Measurements from ENCODE around the gene TFAP2C.

TFAP2C gene

DNA sequence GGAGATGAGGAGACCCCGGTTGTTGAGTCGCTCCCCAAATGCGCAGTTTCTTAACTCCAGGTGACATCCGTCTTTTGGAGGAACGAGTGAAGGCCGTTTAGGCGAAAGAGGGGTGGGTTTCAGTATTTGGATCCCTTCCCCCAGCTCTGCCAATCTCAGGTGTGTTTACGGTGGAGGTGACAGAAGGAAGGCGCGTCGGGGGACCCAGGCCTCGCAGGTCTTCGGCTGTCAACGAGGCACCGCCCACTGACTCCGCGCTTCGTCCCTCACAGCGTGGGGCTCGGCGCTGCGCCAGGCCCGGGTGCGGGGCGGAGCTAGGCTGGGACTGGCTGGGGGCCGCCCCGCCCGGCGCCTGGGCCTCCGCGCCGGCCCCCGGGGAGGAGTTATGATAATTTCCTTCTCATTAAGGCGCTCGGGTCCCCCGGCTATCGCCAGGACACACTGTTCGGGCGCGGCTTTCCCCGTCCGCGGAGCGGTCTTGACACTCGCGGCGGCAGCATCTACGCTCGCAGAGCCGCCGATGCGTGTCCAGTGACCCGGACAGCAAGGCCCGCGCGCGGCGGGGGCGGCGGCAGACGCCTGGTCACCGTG, at the start of gene TFAP2C:
TFAP2C (plus strand) TSS at position 434 of the 591 bp plus-strand sequence. CDS start 239 bp downstream, outside the sequence.
- DNase-seq (ENCODE audit: low read depth, low spot score): no peak
- peaks cover 25% of the 10 kb centered on the region for H3K36me3 ChIP-seq (ENCODE audit: insufficient read depth, insufficient read length, low read length)
- peak within 1 kb of the TSS; percentile 95 for H3K4me3 ChIP-seq (ENCODE audit: insufficient read length, low read depth)
- TF ChIP-seq YY1 (IDR thresholded peaks at IDR 0.05; ENCODE audit: insufficient read depth, insufficient read length) (no peak), ZNF274 (IDR thresholded peaks at IDR 0.05; ENCODE audit: low read depth, low read length) (no peak), SUZ12 (IDR thresholded peaks at IDR 0.05; ENCODE audit: extremely low read depth, insufficient read depth, insufficient read length) (no peak)
- no peaks in the 10 kb centered on the region for H3K9me3 ChIP-seq (ENCODE audit: insufficient read depth, low read length)
- H3K4me1 ChIP-seq (ENCODE audit: insufficient read depth, insufficient read length): peaks cover 13% of the 10 kb centered on the region
- peaks cover 31% of the 10 kb centered on the region for H3K27me3 ChIP-seq (ENCODE audit: insufficient read depth, insufficient read length)
- H3K9ac ChIP-seq (ENCODE audit: insufficient read length, low read depth): peak within 1 kb of the TSS; percentile 98

DNA sequence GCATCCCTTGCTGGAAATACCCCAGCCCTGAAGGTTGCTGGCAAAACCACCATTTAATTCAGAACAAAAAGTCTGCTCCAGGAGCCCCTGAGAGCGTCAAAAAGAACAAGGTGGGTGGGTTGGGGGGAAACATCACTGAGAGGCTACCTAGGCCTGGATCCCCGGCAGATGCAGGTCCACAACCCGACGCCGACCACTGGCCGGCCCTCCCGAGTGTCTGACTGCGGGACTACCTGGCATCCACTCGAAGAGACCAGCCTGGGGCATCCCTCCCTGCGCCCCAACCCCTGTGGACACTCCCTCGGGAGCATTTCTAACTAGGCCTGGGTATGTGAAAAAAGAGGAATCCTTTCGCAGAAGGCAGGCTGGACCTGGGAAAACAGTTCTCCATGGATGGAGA, 48.9 kb upstream of the TFAP2C start:
- TF ChIP-seq YY1 (IDR thresholded peaks at IDR 0.05; ENCODE audit: insufficient read depth, insufficient read length) (no peak), SUZ12 (IDR thresholded peaks at IDR 0.05; ENCODE audit: extremely low read depth, insufficient read depth, insufficient read length) (no peak)
- no peaks in the 10 kb centered on the region for H3K27me3 ChIP-seq (ENCODE audit: insufficient read depth, insufficient read length)
- H3K36me3 ChIP-seq (ENCODE audit: insufficient read depth, insufficient read length, low read length): no peaks in the 10 kb centered on the region
- H3K4me3 ChIP-seq (ENCODE audit: insufficient read length, low read depth): no peak overlapping the region
- DNase-seq (ENCODE audit: low read depth, low spot score): no peak
- H3K9me3 ChIP-seq (ENCODE audit: insufficient read depth, low read length): no peaks in the 10 kb centered on the region
- no peak overlapping the region for H3K9ac ChIP-seq (ENCODE audit: insufficient read length, low read depth)
- peaks cover 12% of the 10 kb centered on the region for H3K4me1 ChIP-seq (ENCODE audit: insufficient read depth, insufficient read length)

DNA sequence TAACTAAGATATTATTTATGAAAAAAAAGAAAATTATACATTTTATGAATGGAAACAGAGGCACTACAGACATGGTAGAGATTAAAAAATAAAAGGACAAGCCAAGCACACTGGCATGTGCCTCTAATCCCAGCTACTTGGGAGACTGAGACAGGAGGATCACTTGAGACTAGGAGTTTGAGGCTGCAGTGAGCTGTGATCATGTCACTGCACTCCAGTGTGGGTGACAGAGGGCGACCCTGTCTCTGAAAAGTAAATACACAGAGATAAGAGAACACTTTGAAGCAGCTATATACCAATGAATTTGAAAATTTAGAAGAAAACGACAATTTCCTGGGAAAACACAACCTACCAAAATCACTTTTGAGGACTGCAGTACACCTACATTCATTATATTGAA, 47.4 kb upstream of the TFAP2C start:
- Histone ChIP-seq H3K4me1 (ENCODE audit: insufficient read depth, insufficient read length) (peaks cover 11% of the 10 kb centered on the region), H3K9ac (ENCODE audit: insufficient read length, low read depth) (no peak overlapping the region), H3K9me3 (ENCODE audit: insufficient read depth, low read length) (no peaks in the 10 kb centered on the region), H3K36me3 (ENCODE audit: insufficient read depth, insufficient read length, low read length) (no peaks in the 10 kb centered on the region), H3K4me3 (ENCODE audit: insufficient read length, low read depth) (no peak overlapping the region), H3K27me3 (ENCODE audit: insufficient read depth, insufficient read length) (no peaks in the 10 kb centered on the region)
- TF ChIP-seq ZNF274 (IDR thresholded peaks at IDR 0.05; ENCODE audit: low read depth, low read length) (no peak), YY1 (IDR thresholded peaks at IDR 0.05; ENCODE audit: insufficient read depth, insufficient read length) (no peak)
- no peak for DNase-seq (ENCODE audit: low read depth, low spot score)

DNA sequence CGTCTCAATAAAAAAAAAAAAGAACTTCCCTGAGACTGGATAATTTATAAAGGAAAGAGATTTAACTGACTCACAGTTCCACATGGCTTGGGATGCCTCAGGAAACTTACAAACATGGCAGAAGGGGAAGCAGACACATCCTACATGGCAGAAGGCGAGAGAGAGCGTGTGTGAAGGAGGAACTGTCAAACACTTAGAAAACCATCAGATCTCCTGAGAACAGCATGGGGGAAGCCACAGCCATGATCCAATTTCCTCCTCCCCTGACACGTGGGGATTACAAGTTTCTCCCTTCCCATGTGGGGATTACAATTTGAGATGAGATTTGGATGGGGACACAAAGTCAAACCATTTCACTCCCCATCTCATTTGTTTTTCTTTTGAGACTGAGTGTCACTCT, 46.6 kb upstream of the TFAP2C start:
- H3K4me3 ChIP-seq (ENCODE audit: insufficient read length, low read depth): no peak overlapping the region
- H3K9ac ChIP-seq (ENCODE audit: insufficient read length, low read depth): no peak overlapping the region
- H3K36me3 ChIP-seq (ENCODE audit: insufficient read depth, insufficient read length, low read length): no peaks in the 10 kb centered on the region
- H3K9me3 ChIP-seq (ENCODE audit: insufficient read depth, low read length): no peaks in the 10 kb centered on the region
- peaks cover 11% of the 10 kb centered on the region for H3K4me1 ChIP-seq (ENCODE audit: insufficient read depth, insufficient read length)
- DNase-seq (ENCODE audit: low read depth, low spot score): no peak
- no peaks in the 10 kb centered on the region for H3K27me3 ChIP-seq (ENCODE audit: insufficient read depth, insufficient read length)
- TF ChIP-seq ZNF274 (IDR thresholded peaks at IDR 0.05; ENCODE audit: low read depth, low read length): no peak
- no peak for TF ChIP-seq SUZ12 (IDR thresholded peaks at IDR 0.05; ENCODE audit: extremely low read depth, insufficient read depth, insufficient read length)
- no peak for TF ChIP-seq YY1 (IDR thresholded peaks at IDR 0.05; ENCODE audit: insufficient read depth, insufficient read length)

DNA sequence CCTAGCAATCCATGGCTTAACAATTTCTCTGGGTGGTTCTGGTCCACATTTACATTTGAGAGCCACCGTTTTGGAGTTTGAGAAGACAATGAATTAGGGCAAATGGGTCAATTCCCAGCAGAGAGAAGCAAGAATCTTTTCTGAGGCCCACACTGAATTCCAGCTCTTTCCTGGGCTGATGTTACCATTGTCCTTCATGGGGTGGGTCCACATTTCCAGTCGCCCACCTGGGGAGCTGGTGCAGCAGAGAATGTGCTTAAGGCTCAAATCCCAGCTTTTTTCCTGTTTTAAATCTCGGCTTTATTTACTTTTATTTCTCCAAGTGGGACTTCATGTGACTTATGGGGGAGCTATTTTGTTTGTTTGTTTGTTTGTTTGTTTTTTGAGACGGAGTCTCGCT, 44.2 kb upstream of the TFAP2C start:
- H3K9me3 ChIP-seq (ENCODE audit: insufficient read depth, low read length): no peaks in the 10 kb centered on the region
- H3K4me1 ChIP-seq (ENCODE audit: insufficient read depth, insufficient read length): peaks cover under 1% of the 10 kb centered on the region
- no peak for DNase-seq (ENCODE audit: low read depth, low spot score)
- H3K27me3 ChIP-seq (ENCODE audit: insufficient read depth, insufficient read length): no peaks in the 10 kb centered on the region
- no peak for TF ChIP-seq ZNF274 (IDR thresholded peaks at IDR 0.05; ENCODE audit: low read depth, low read length)
- no peak for TF ChIP-seq YY1 (IDR thresholded peaks at IDR 0.05; ENCODE audit: insufficient read depth, insufficient read length)
- TF ChIP-seq SUZ12 (IDR thresholded peaks at IDR 0.05; ENCODE audit: extremely low read depth, insufficient read depth, insufficient read length): no peak
- H3K36me3 ChIP-seq (ENCODE audit: insufficient read depth, insufficient read length, low read length): no peaks in the 10 kb centered on the region
- H3K4me3 ChIP-seq (ENCODE audit: insufficient read length, low read depth): no peak overlapping the region
- no peak overlapping the region for H3K9ac ChIP-seq (ENCODE audit: insufficient read length, low read depth)

DNA sequence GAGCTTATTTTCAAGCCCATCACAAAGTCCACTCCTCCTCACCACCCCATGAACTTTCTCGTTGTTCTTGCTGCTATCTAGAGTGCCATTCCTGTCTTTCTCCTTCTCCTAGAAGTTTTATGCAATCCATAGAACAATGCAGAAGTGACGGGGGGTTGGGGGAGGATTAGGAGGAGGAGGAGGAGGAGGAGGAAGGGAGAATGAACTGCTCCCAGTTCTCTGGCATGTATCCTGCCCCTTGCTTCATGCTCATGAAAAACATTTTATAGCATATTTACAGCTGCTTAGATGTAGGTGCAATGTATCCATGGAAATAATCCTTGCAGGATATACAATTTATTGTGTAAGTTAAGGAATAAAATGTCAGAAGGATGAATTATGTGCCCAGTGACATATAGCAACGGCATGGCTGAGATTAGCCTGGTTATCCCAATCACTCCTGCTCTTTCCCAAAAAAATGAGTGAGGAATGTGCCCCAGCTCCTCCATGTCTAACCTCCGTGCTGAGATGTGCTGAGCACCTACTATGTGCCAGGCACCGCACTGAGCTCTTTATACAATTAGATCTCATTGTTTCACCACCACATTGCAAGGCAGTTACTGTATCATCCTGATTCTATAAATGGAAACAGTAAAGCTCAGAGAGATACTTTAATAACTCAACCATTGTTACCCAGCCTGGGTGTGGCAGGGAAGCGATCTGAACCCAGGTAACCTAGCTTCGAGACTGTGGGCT, 41.6 kb upstream of the TFAP2C start:
- no peak overlapping the region for H3K4me3 ChIP-seq (ENCODE audit: insufficient read length, low read depth)
- no peak overlapping the region for H3K9ac ChIP-seq (ENCODE audit: insufficient read length, low read depth)
- H3K4me1 ChIP-seq (ENCODE audit: insufficient read depth, insufficient read length): no peaks in the 10 kb centered on the region
- no peak for DNase-seq (ENCODE audit: low read depth, low spot score)
- no peak for TF ChIP-seq YY1 (IDR thresholded peaks at IDR 0.05; ENCODE audit: insufficient read depth, insufficient read length)
- TF ChIP-seq ZNF274 (IDR thresholded peaks at IDR 0.05; ENCODE audit: low read depth, low read length): no peak
- TF ChIP-seq SUZ12 (IDR thresholded peaks at IDR 0.05; ENCODE audit: extremely low read depth, insufficient read depth, insufficient read length): no peak
- no peaks in the 10 kb centered on the region for H3K9me3 ChIP-seq (ENCODE audit: insufficient read depth, low read length)
- H3K27me3 ChIP-seq (ENCODE audit: insufficient read depth, insufficient read length): no peaks in the 10 kb centered on the region
- H3K36me3 ChIP-seq (ENCODE audit: insufficient read depth, insufficient read length, low read length): no peaks in the 10 kb centered on the region

DNA sequence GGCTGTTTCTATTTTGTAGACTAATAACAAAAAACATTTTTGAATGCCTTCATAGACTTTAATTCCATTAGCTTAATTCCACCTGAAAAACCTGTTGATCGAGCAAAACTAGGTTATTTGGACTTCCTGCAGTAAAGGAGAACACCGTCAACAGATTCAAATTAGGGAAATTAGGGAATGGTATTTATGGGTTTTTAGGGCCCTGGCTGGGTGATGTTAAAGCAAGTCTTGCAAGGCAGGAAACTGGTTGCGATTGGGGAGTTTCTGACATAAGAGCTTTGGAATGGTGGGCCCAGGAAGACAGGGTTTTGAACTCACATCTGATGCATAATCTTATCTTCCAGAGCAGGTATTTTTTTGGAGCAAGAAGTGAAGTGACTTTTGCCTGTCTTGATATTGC, 40.1 kb upstream of the TFAP2C start:
- no peaks in the 10 kb centered on the region for H3K9me3 ChIP-seq (ENCODE audit: insufficient read depth, low read length)
- no peaks in the 10 kb centered on the region for H3K27me3 ChIP-seq (ENCODE audit: insufficient read depth, insufficient read length)
- H3K9ac ChIP-seq (ENCODE audit: insufficient read length, low read depth): no peak overlapping the region
- H3K4me1 ChIP-seq (ENCODE audit: insufficient read depth, insufficient read length): no peaks in the 10 kb centered on the region
- TF ChIP-seq SUZ12 (IDR thresholded peaks at IDR 0.05; ENCODE audit: extremely low read depth, insufficient read depth, insufficient read length): no peak
- TF ChIP-seq ZNF274 (IDR thresholded peaks at IDR 0.05; ENCODE audit: low read depth, low read length): no peak
- TF ChIP-seq YY1 (IDR thresholded peaks at IDR 0.05; ENCODE audit: insufficient read depth, insufficient read length): no peak
- no peak for DNase-seq (ENCODE audit: low read depth, low spot score)
- H3K36me3 ChIP-seq (ENCODE audit: insufficient read depth, insufficient read length, low read length): no peaks in the 10 kb centered on the region
- H3K4me3 ChIP-seq (ENCODE audit: insufficient read length, low read depth): no peak overlapping the region
